GM12872 (cell line): ENCODE data around the gene IRX2.

Experiments
- TF ChIP-seq, protein P1 (sequence below): IDR thresholded peaks from 3 replicates; pipeline ENCODE4 v1.5.1; 2011; ENCODE audit warnings: low read depth, mild to moderate bottlenecking, low read length, moderate library complexity; ENCODE audit not compliant: insufficient read depth

IRX2 gene

DNA sequence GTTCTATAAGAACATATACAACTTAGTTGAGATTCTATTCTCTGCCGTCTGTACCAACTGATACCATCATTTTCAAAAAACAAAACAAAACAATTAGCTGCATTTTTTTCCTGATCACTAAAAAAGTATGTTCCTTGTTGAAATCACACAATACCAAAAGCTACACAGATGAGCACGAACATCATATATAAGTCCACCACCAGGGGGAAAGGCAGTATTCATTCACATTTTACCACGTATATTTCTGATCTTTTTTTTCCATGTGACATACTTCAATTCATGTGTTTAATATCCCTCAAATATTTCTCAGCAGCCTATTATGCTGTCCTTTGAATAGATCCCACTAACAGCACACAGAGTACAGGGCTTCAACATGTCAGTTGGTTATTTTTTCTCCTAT is 40.6 kb downstream of the IRX2 start:
- TF ChIP-seq, protein P1, sequence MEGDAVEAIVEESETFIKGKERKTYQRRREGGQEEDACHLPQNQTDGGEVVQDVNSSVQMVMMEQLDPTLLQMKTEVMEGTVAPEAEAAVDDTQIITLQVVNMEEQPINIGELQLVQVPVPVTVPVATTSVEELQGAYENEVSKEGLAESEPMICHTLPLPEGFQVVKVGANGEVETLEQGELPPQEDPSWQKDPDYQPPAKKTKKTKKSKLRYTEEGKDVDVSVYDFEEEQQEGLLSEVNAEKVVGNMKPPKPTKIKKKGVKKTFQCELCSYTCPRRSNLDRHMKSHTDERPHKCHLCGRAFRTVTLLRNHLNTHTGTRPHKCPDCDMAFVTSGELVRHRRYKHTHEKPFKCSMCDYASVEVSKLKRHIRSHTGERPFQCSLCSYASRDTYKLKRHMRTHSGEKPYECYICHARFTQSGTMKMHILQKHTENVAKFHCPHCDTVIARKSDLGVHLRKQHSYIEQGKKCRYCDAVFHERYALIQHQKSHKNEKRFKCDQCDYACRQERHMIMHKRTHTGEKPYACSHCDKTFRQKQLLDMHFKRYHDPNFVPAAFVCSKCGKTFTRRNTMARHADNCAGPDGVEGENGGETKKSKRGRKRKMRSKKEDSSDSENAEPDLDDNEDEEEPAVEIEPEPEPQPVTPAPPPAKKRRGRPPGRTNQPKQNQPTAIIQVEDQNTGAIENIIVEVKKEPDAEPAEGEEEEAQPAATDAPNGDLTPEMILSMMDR = no peak

DNA sequence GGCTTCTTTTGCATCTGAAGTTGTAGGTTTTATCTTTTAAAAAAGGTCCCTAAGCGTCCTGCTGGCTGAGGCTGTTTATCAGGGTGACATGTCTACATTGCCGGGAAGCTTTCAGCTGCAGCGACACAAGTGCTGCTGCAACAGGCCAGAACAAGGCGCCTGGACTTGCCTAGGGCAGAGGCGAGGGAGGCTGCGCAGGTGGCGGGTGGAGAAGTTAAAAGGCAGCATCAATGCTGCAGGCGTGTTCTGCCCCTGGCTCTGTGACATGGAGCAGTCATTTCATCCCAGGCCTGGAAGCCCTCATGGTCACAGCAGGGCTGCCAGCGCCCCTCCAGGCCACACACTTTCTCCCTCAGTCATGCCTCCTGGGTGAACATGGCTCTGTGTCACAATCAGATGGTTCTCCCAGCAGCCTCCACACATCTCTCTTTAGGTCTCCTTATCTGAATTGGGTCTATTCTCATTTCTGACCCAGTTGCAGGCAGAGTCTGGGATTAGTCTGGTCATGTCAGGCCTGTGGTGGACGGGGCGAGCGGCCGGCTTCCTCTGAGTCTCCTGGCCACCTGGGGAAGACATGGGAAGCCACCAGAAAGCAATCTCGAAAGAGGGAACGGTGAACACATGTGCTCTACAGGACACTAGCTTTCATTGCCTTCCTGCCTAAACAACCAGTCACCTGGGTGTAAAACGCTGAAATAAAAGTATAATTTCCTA is 41.3 kb downstream of the IRX2 start:
- TF ChIP-seq, protein P1 = no peak

DNA sequence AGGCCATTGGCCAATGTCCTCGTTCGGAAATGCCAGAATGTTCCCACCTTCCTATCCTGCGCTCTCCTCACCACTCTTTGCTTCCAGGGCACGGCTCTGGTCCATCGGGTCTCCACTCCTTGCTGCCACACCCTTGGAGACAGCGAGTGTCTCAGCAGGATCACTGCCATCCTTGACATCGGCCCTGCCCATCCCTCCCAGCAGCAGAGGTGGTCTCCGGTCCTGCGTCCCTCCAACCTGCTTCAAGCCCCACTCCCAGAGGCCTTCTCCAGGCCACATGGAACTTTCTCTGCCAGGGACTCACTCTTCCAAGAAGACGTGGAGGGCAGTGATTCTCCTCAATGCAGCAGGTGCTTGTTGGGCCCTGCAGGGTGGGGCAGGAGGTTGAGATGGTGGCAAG is 42.7 kb downstream of the IRX2 start:
- TF ChIP-seq, protein P1 = no peak

DNA sequence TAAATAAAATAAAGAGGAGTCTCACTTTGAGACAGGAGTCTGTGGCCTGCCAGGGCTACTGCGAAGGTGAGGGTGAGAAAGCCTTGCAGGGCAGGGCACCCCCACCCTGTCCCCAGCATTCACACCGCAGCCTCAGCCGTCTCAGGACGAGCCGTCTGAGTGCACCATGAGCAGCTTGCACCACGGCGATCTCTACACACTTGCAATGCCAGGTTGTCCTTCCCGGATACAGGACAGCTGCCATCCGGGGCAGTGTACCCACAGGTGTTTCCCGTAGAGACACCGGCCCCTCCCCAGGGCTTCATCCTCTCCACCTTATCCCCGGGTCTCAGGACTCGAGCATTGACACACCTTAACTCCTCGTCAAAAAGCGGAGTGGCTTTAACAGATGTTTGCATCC is 43.3 kb downstream of the IRX2 start:
- TF ChIP-seq, protein P1 = no peak

DNA sequence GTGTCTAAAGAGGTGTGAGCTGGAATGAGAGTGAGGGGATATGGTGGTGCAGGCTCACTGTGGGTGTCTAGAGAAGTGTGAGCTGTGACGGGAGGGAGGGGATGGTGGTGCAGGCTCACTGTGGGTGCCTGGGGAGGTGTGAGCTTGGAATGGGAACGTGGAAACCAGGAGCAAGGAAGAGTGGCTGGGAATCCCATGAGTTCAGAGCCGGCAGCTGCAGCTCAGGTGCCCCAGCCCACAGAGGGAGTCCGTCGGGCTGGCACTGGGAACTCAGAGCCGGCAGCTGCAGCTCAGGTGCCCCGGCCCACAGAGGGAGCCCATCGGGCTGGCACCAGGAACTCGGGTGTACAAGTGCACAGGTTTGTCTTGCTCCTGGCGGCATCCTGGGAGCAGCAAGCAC is 45.6 kb downstream of the IRX2 start:
- TF ChIP-seq, protein P1 = no peak

DNA sequence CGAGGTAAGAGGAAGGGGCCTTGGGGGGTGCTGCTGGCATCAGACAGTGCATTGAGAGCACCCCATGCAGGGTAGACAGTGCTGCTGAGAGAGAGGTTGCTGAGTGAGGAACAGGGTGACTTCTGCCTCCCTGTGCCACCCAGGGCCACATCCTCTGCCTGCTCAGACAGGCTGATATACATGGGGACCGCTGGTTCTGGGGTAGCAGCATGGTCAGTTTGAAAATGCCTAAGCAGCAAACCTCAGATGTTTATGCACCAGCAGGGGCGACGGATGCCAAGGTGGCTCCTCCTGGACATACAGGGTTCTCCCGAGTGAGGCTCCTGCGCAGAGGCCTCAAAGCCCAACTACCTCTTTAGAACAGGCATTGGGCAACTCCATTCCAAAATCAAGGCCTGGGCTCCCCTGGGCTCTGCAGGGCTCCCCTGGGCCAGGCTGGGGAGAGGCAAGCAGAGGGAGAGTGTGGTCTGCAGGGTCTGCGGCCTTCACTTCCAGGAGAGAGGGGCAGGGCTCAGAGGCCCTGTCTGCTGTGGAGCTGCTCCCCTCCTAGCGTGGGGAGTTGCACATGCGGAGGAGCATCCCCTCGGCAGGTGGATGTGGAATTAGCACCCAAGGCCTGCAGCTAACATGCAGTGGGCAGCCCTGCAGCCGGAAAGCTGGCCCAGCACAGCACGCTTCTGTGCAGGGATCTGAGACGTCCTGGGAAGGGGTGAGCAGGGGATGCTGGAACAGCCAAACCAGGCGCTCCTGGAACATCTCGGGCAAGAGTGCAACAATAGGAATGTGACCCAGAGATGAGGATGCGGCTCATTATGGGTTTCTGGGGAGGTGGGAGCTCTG is 46.5 kb downstream of the IRX2 start:
- TF ChIP-seq, protein P1 = no peak

DNA sequence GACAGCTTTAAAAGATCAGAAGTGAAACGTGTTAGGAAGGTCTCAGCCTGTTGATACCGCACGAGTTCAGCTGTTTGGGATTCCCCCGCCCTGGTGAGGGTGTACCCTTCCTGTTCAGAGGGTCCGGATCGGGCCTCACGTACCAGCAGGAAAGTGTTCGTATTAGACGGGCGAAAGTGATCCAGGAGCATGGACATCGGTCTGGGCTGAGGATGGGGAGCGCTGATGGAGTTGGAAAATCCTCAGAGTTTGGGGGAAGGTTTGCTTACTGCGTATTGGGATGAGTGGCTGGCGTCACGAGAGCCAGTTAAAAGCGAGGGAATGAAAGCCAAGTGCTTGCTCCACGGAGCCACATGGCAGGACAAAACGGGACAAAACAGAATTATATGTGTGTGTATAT is 47.4 kb downstream of the IRX2 start:
- TF ChIP-seq, protein P1 = no peak
